ENCODE results near the gene MSRB1. TPM values are rescaled to one million over a fixed set of nuclear protein-coding genes. Genes with fewer than 3 reads are reported as not detected.

Gene MSRB1
- total RNA-seq, 1 experiment from 2014 or later, result 18.3 TPM

DNA sequence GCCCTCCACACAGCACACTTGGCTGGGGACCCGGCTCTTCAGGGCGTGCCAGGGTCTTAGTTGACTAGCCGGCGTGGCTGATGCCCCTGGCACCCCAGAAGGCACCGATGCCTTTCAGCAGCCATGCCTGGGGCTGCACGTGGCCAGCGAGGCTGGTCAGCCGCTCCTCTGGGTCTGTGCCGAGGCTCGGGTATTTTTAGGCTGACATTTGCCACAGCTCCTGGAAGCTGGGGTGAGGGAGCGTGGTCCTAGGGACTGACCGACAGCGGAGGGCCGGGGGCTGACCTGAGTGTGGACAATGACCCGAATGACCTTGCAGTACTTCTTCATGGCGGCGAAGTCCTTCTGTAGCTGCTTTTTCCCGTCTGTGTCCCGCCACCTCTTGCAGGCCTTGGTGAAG lies 7.6 kb upstream of the MSRB1 start:
- DNase-seq (ENCODE audit: low read depth, low spot score) (no peak), ATAC-seq (no peak)
- H3K4me2 ChIP-seq (ENCODE audit: low read length), result no peak overlapping the region
- POLR2A ChIA-PET, result interaction anchor here (1.1 kb wide), 1 partner anchor 14 kb away, joined by 4 read pairs; the partner anchor contains the start of gene RPS2
- no peak overlapping the region for H3K4me3 ChIP-seq (replicated peaks in 1 of 2; ENCODE audit: low read depth in 1 of 2, low read length in 2 of 2)
- H3K27me3 ChIP-seq (ENCODE audit: insufficient read depth, low read length), result no peaks in the 10 kb centered on the region
- H3K79me2 ChIP-seq (ENCODE audit: insufficient read depth, low read length), result no peaks in the 10 kb centered on the region
- BruUV-seq (replicated peaks), result no TSS peak
- peaks cover 0 to 2% of the 10 kb centered on the region in 2 experiments; a peak in 3 of 4 replicates for H3K4me1 ChIP-seq (ENCODE audit: control insufficient read depth in 1 of 2, insufficient read depth in 2 of 2, low read length in 2 of 2)
- CTCF ChIA-PET, result no interaction called here
- no peak overlapping the region; the same call in 1 of the 2 replicates for H3K27ac ChIP-seq (ENCODE audit: low read depth, low read length)
- no peak overlapping the region for H2AFZ ChIP-seq (ENCODE audit: low read depth, low read length, poor library complexity, severe bottlenecking)
- no peaks in the 10 kb centered on the region for H4K20me1 ChIP-seq (ENCODE audit: insufficient read depth)
- no peak overlapping the region for H3K9ac ChIP-seq (ENCODE audit: low read length)
- intact Hi-C loops (cut with micrococcal nuclease), result no loop called here
- RAD21 ChIA-PET (ENCODE audit: low non-redundant PET in 1 of 2, low total read pairs in 2 of 2, uncharacterized antibody in 2 of 2, unreplicated experiment in 2 of 2), result no interaction called here
- TF ChIP-seq, protein P1, sequence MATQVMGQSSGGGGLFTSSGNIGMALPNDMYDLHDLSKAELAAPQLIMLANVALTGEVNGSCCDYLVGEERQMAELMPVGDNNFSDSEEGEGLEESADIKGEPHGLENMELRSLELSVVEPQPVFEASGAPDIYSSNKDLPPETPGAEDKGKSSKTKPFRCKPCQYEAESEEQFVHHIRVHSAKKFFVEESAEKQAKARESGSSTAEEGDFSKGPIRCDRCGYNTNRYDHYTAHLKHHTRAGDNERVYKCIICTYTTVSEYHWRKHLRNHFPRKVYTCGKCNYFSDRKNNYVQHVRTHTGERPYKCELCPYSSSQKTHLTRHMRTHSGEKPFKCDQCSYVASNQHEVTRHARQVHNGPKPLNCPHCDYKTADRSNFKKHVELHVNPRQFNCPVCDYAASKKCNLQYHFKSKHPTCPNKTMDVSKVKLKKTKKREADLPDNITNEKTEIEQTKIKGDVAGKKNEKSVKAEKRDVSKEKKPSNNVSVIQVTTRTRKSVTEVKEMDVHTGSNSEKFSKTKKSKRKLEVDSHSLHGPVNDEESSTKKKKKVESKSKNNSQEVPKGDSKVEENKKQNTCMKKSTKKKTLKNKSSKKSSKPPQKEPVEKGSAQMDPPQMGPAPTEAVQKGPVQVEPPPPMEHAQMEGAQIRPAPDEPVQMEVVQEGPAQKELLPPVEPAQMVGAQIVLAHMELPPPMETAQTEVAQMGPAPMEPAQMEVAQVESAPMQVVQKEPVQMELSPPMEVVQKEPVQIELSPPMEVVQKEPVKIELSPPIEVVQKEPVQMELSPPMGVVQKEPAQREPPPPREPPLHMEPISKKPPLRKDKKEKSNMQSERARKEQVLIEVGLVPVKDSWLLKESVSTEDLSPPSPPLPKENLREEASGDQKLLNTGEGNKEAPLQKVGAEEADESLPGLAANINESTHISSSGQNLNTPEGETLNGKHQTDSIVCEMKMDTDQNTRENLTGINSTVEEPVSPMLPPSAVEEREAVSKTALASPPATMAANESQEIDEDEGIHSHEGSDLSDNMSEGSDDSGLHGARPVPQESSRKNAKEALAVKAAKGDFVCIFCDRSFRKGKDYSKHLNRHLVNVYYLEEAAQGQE (IDR thresholded peaks at IDR 0.05; ENCODE audit: low read depth), result no peak
- no peaks in the 10 kb centered on the region for H3K36me3 ChIP-seq (ENCODE audit: control insufficient read depth in 1 of 2, insufficient read depth in 2 of 2, low read length in 2 of 2)
- H3K9me3 ChIP-seq (ENCODE audit: control insufficient read depth in 1 of 2, insufficient read depth in 1 of 2, low read depth in 1 of 2, low read length in 2 of 2), result no peaks in the 10 kb centered on the region
- H3K9me2 ChIP-seq (ENCODE audit: insufficient read depth), result no peaks in the 10 kb centered on the region

DNA sequence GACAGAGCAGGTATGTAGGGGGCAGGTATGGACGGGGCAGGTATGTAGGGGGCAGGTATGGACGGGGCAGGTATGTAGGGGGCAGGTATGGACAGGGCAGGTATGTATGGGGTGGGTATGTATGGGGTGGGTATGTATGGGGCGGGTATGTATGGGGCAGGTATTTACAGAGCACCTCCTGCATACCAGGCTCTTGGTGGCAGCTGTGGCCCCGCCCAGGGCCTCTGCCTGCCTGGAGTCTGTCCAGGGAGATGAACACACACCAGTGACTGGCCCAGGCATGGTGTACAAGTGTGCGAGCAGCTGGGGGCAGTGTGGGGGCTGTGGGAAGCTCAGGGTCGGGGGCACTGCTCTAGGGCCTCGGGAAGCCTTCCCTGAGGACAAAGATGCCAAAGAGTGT lies 7.0 kb upstream of the MSRB1 start:
- intact Hi-C loops (cut with micrococcal nuclease), result no loop called here
- POLR2A ChIA-PET, result interaction anchor here (1.1 kb wide), 1 partner anchor 15 kb away, joined by 4 read pairs; the partner anchor contains the start of gene RPS2
- peak; percentile 56 for ATAC-seq
- CTCF ChIA-PET, result interaction anchor here (0.6 kb wide), 1 partner anchor 137 kb away, joined by 3 read pairs; no protein-coding TSS in a partner anchor
- no peak overlapping the region for H2AFZ ChIP-seq (ENCODE audit: low read depth, low read length, poor library complexity, severe bottlenecking)
- H3K9ac ChIP-seq (ENCODE audit: low read length), result no peak overlapping the region
- BruUV-seq (replicated peaks), result no TSS peak
- H3K4me3 ChIP-seq (replicated peaks in 1 of 2; ENCODE audit: low read depth in 1 of 2, low read length in 2 of 2), result no peak overlapping the region
- no peak overlapping the region; the same call in 1 of the 2 replicates for H3K27ac ChIP-seq (ENCODE audit: low read depth, low read length)
- H3K4me1 ChIP-seq (ENCODE audit: control insufficient read depth in 1 of 2, insufficient read depth in 2 of 2, low read length in 2 of 2), result peaks cover 0 to 2% of the 10 kb centered on the region in 2 experiments; a peak in 3 of 4 replicates
- H3K36me3 ChIP-seq (ENCODE audit: control insufficient read depth in 1 of 2, insufficient read depth in 2 of 2, low read length in 2 of 2), result no peaks in the 10 kb centered on the region
- TF ChIP-seq EGR1 (IDR thresholded peaks at IDR 0.05; ENCODE audit: low read depth), result no peak
- no peak for TF ChIP-seq SRF (IDR thresholded peaks at IDR 0.05; ENCODE audit: low read depth)
- no peak for TF ChIP-seq ZNF274 (IDR thresholded peaks at IDR 0.05; ENCODE audit: low read depth, low read length)
- no peaks in the 10 kb centered on the region for H3K27me3 ChIP-seq (ENCODE audit: insufficient read depth, low read length)
- H3K9me3 ChIP-seq (ENCODE audit: control insufficient read depth in 1 of 2, insufficient read depth in 1 of 2, low read depth in 1 of 2, low read length in 2 of 2), result no peaks in the 10 kb centered on the region
- no peak overlapping the region for H3K4me2 ChIP-seq (ENCODE audit: low read length)
- H4K20me1 ChIP-seq (ENCODE audit: insufficient read depth), result no peaks in the 10 kb centered on the region
- H3K79me2 ChIP-seq (ENCODE audit: insufficient read depth, low read length), result no peaks in the 10 kb centered on the region
- no peak for DNase-seq (ENCODE audit: low read depth, low spot score)
- H3K9me2 ChIP-seq (ENCODE audit: insufficient read depth), result no peaks in the 10 kb centered on the region
- RAD21 ChIA-PET (ENCODE audit: low non-redundant PET in 1 of 2, low total read pairs in 2 of 2, uncharacterized antibody in 2 of 2, unreplicated experiment in 2 of 2), result no interaction called here

Data from HCT116 (cell line).